LHCN-M2 (cell line): ENCODE measurements around the gene SDHAF3. TPM values are rescaled to one million over a fixed set of nuclear protein-coding genes. Genes with fewer than 3 reads are reported as not detected.
"Not testable (repeated sequence)": the region's sequence is repeated elsewhere in the genome, so short reads cannot be mapped to it uniquely, and the experiment has no call there.

ENCODE experiments used
- DNase-seq: peaks from one replicate; pipeline ENCODE4 v3.0.0-alpha.2; 2012; ENCODE audit warnings: low read depth
- total RNA-seq: library from RNA; depleted of rRNA; stranded (reverse); fragments of >200 nt; gene quantifications from 2 replicates; pipeline ENCODE4 v1.2.3, GENCODE V29; 2014

The SDHAF3 gene
- total RNA-seq, 1 experiment from 2014 or later, result 23.0 TPM

DNA sequence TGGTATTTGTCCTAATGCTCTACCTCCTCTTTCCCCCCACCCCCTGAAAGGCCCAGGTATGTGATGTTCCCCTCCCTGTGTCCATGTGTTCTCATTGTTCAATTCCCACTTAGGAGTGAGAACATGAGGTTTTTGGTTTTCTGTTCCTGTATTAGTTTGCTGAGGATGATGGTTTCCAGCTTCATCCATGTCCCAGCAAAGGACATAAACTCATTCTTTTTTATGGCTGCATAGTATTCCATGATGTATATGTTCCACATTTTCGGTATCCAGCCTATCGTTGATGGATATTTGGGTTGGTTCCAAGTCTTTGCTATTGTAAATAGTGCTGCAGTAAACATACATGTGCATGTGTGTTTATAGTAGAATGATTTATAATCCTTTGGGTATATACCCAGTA is 5.6 kb downstream of the SDHAF3 start:
- not testable (repeated sequence) for DNase-seq

DNA sequence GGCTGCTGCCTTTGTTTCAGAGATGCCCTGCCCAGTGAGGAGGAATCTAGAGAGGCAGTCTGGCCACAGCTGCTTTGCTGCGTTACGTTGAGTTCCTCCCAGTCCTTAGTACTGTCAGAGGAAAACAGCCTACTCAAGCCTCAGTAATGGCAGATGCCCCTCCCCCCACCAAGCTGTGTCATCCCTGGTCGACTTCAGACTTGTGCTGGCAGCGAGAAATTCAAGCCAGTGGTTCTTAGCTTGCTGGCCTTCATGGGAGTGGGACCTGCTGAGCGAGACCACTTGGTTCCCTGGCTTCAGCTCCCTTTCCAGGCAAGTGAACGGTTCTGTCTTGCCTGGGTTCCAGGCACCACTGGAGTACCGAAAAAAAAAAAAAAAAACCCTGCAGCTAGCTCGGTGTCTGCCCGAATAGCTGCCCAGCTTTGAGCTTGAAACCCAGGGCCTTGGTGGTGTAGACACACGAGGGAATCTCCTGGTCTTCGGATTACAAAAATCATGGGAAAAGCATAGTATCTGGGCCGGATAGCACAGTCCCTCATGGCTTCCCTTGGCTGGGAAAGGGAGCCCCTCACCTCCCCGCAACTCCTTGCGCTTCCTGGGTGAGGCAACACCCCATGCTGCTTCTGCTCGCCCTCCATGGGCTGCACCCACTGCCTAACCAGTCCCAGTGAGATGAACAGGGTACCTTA is 9.1 kb downstream of the SDHAF3 start:
- peak; percentile 58 for DNase-seq

DNA sequence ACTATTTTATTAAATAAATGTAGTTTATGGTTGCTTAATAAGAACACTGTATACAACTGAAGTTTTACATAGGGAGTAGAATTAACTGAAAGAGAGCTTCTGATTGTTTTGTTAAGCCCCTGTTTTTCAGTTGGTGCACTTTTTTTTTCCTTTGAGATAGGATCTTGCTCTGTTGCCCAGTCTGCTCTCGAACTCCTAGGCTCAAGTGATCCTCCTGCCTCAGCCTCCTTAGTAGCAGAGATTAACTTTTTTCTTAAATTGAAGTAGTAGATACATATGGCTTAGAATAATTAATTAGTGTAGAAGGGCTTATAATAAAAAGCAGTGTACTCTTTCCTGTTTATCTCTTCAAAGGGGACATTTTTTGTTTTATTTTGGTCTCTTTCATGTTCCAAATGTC is 11.2 kb downstream of the SDHAF3 start:
- DNase-seq, result no peak

DNA sequence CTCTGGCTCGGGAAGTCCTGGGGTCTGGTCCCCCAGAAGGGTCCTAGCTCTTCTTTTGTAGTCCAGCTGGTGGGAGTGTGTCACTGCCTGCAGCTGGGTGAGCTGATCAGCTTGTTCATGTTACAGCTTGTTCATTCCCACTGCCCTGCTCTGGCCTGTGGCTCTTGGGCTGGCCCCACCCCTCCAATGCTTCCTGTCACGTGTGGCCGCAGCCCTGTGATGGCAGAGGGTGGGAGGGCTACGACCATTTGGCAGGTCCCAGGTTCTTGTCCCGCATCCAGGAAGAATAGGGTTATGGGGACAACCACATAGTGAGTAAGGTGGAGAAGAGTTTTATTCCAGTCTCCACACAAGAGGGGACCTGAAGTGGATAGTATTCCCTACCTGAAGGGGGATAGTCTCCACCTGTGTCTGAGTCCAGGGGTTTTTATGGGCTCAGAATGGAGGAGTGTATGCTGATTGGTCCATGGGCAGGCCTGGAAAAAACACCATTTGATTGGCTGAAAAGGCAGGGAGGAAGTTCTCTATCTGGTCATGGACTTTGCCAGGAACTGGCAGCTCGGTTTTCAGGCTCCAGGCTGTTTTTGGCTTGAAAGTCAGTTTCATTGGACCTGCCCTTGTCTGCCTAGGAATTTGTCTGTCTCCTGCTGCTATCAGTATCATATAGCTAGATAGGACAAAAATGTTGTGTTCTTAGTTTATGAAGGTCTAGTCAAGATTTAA is 13.1 kb downstream of the SDHAF3 start:
- DNase-seq, result peak; percentile 4

DNA sequence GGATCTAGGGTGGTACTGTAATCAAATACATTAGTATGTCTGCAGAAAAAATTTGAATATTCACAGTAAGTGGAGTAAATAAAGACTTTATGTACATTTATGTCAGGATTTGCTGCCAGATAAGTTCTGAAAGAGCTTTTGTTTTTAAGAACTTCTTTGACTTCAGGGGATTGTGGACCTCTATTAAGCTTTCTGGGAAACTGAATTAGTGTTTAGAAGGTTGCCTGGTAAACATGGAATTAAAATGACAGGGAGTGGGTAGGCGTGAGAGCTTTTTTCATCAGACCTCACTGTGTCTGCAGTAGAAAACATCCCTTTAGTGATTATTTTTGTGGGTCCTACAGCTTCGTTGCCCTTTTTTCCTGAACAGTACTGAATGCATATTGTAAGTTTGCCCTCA is 15.7 kb downstream of the SDHAF3 start:
- DNase-seq, result no peak

DNA sequence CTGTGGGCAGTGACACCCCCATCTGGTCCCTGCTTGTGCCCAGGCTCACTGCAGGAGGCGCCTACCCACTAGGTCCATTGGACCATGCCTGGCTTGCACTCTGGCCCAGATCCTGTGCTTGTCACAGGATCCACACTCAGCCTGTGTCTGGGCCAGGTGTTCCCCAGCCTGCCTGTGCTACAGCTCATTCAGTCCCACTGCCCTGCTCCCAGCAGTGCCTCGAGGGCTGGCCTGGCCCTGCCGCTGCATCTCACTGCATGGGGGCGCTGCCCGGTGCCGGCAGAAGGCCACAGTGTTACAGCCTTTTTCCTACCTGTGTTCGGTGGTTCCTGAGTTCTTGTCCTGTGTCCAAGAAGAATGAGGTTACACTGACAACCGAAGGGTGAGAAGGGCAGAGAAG is 21.3 kb downstream of the SDHAF3 start:
- DNase-seq, result no peak

DNA sequence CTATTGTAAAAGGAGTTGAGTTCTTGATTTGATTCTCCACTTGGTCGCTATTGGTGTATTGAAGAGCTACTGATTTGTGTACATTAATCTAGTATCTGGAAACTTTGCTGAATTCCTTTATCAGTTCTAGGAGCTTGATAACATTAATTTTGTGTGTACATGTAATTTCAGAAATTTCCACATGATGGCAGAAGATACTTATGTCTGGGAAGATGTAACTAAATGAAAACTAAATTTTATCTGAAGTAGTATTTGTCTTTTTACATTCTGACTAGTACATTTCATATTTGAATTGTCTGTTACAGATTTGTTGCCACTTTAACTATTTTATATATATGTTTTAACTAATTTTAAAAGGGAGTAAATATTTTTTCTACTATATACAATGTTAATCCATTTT is 27.6 kb downstream of the SDHAF3 start:
- DNase-seq, result peak; percentile 47

DNA sequence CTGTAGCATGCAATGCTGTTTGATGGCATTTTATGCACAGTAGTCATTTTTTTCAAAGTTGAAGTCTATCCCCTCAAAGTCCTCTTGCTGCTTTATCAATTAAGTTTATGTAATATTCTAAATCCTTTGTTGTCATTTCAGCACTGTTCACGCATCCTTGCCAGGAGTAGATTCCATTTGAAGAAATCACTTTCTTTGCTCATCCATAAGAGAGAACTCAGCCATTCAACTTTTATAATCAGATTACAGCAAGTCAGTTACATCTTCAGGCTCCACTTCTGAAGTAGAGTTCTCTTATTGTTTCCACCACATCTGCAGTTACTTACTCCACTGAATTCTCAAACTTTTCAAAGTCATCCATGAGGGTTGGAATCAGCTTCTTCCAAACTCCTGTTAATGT is 32.3 kb downstream of the SDHAF3 start:
- DNase-seq, result no peak

DNA sequence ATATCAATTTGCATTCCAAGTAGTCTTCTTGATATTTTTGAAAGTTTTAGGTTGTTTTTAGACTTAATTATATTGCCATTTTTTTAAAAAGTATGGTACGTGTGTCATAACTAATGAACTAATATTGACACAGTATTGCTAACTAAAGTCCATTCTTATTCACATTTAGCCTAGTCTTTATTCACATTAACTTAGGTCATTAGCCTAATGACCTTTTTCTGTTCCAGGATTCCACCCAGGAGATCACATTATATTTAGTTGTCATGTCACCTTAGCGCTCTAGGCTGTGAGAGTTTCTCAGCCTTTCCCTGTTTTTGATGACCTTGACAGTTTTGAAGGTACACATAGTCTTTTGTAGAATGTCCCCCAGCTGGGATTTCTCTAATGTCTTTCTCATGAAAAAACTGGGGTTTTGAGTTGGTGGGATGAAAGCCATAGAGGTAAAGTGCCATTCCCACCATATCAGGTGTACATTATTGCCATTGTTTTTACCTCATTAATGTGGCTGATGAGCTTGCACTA is 38.5 kb downstream of the SDHAF3 start:
- no peak for DNase-seq

DNA sequence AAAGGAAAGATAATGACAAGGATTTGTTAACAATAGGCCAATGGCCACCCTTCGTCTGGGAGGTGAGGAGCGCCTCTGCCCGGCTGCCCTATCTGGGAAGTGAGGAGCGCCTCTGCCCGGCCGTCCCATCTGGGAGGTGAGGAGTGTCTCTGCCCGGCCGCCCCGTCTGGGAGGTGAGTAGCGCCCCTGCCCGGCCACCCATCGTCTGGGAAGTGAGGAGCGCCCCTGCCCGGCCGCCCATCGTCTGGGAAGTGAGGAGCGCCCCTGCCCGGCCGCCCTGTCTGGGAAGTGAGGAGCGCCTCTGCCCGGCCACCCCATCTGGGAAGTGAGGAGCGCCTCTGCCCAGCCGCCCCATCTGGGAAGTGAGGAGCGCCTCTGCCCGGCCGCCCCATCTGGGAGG is 42.5 kb downstream of the SDHAF3 start:
- not testable (repeated sequence) for DNase-seq

DNA sequence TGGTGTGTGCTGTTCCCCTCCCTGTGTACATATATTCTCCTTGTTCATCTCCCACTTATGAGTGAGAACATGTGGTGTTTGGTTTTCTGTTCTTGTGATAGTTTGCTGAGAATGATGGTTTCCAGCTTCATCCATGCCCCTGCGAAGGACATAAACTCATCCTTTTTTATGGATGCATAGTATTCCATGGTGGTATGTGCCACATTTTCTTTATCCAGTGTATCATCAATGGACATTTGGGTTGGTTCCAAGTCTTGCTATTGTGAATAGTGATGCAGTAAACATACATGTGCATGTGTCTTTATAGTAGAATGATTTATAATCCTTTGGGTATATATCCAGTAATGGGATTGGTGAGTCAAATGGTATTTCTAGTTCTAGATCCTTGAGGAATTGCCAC is 44.1 kb downstream of the SDHAF3 start:
- DNase-seq, result not testable (repeated sequence)

DNA sequence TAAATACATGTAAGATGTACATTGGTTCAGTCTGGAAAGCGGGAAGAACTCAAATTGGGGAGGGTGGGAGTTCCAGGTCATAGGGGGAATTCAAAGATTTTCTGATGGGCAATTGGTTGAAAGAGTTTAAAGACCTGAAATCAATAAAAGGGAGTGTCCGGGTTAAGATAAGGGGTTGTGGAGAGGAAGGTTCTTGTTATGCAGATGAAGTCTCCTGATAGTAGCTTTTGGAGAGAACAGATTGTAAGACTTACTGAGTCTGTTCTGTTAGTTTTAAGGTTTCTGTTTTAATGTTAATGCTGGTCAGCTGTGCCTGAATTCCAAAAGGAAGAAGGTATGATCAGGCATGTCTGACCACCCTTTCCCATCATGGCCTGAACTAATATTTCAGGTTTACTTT is 48.8 kb downstream of the SDHAF3 start:
- DNase-seq, result no peak

DNA sequence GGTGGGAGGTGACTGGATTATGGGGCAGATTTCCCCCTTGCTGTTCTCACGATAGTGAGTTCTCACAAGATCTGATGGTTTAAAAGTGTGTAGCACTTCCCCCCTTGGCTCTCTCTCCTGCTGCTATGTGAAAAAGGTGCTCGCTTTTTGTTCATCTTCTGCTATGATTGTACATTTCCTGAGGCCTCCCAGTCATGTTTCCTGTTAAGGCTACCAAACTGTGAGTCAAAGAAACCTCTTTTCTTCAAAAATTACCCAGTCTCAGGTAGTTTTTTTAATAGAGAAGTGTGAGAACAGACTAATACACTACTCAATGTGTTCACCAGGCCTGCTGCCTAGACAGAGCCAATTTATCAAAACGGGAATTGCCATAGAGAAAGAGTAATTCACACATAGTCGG is 49.7 kb downstream of the SDHAF3 start:
- DNase-seq, result no peak

DNA sequence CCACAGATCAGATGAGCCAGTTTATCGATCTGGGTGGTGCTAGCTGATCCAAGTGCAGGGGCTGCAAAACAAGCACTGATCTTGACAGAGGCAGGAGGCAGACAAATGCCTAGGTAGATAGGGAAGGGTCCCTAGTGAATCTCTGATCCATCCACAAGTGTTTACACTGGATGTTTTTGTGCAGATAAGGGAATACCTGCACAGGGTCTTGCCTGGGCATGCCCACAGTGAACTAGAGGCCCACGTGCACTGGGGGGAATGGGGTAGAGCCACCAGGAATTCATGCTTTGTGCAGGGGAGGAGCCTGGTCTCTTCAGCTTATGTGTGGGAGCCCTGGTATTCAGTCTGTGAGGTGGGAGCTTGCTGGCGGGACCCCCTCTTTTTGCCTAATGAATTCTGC is 50.3 kb downstream of the SDHAF3 start:
- no peak for DNase-seq

DNA sequence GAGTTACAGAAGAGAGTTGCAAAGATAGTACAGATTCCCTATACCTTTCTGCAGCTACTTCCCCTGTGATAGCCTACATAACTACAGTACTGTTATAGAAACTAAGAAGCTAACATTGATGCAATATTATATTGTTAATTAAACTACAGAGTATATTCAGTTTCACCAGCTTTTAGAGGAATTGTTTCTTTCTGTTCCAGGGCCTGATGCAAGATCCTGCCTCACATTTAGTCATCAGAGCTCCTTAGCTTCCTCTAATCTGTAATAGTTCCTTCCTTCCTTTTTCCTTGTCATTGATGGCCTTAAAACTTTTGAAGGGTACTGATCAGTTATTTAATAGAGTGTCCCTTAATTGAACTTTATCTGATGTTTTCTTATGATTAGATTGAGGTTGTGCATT is 56.8 kb downstream of the SDHAF3 start:
- DNase-seq, result peak; percentile 8

DNA sequence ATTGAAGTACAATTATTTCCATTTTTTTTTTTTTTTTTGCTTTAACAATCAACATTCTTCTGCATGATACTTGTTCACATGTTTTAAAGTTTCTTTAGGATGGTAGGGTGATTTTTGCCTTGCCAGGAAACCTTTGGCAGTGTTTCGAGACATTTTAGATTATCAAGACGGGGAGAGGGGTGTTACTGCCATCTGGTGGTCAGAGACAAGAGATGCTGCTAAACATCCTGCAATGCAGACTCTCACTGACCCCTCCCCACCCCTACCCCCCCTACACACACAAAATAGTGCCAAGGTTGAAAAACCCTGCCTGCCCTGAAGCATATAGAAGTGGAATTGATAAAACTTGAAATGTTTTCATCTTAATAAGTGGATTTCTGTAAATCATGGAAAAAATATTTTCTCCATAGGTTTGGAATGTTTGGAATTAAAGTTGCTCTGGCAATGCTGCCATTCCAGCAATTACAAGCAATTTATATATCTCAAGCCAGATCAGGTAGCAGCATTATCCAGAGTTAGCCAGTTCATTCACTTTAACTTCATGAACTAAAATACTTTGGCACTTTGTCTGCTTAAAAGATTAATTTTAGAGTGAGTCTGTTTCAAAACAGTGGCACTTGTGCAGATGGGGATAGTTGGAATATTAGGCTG is 62.1 kb downstream of the SDHAF3 start:
- peak; percentile 68 for DNase-seq

DNA sequence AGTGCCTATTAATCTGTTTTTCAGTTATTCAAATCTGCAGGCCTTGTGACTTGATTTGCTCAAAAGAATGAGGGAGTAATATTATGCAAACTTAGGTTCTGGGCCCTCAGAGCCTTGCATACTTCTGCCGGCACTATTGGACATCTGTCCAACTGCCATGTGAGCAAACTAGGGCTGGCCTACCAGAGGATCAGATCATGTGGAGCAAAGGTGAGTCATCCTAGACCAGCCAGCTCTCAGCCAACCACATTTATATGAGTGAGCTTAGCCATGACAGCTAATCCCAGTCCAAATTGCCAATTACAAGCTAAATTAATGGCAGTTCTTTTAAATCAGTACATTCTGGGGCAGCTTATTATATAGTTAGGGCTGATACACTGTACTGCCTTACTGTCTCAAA is 69.6 kb downstream of the SDHAF3 start:
- peak; percentile 69 for DNase-seq

DNA sequence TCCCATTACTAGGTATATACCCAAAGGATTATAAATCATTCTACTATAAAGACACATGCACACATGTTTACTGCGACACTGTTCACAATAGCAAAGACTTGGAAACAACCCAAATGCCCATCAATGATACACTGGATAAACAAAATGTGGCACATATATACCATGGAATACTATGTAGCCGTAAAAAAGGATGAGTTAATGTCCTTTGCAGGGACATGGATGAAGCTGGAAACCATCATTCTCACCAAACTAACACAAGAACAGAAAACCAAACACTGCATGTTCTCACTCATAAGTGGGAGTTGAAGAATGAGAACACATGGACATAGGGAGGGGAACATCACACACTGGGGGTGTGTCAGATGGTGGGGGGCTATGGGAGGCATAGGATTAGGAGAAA is 78.7 kb downstream of the SDHAF3 start:
- not testable (repeated sequence) for DNase-seq

DNA sequence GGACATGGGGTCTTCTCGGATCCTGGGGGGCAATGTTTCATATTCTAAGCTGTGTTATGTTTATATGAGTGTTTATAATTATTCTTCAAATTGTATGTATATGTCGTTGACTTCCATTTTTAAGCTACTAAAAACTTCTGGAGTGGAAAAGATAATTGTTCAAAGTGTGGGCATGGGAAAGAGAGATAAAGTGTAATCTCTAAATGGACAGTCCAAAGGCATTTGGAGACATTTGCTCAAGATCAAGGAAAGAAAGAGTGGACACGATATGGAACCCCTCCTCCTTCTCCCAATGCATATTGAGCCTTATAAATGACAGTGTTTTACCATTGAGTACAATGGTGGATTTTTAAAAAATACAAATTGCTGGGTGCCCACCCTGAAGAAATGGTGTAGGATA is 81.1 kb downstream of the SDHAF3 start:
- DNase-seq, result no peak

DNA sequence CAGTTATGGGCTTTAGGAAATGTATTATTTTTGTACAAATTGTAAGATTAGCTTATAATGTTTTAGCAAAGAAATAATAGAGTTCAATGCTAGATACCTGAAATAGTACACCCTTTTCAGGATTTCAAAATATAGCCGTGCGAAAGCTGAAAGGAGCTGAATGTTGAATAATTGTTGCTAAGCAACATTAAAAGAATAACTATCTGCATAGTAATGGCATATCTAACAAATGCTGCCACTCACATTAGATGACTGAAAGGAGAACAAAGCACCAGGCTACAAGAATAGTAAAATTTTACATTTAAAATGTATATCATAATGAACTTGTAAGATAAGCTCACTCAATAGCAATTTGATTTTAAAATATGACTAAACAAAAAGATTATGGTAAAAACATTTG is 82.5 kb downstream of the SDHAF3 start:
- DNase-seq, result no peak

DNA sequence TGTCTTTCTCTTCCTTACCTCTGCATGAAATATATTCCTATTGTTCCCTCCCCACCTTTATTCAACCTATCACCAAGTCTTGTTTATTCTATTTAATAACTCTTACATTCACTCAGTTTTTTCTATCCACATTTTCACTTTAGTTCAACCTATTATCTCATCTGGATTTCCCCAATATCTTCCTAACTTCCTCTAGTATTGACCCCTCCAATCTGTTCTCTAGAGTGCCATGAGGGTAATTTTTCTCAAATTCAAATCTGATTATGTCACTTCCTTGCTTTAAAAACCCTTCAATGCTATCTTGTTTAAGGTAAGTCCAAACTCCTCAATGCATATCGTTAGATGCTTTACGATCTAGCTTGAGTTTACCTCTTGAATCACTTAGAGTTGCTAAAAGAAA is 86.5 kb downstream of the SDHAF3 start:
- DNase-seq, result no peak

DNA sequence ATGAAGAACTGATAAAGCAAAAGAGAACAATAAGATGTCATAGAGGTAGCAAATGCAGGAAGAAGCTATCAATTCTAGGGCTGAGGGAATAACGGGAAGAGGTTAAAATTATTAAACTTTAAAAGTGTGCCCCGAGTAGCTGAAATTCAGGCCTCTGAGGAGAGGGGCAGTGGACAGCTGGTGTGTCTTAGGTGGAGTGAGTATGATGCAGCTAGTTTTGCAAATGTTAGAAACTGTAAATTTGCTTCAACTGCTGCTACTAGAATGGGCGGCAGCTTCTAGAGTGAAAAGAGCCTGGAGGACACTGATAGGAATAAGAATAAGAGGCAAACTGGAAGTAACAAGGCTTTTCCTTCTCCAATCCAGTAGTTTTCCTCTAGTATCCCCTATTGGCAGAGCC is 87.3 kb downstream of the SDHAF3 start:
- DNase-seq, result no peak

DNA sequence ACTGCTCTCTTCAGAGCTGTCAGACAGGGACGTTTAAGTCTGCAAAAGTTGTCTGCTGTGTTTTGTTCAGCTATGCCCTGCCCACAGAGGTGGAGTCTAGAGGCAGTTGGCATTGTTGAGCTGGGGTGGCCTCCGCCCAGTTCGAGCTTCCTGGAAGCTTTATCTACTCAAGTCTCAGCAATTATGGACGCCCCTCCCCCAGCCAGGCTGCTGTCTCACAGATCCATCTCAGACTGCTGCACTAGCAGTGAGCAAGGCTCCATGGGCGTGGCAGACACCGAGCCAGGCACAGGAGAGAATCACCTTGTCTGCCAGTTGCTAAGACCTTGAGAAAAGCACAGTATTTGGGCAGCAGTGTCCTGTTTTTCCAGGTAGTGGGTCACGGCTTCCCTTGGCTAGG is 98.1 kb downstream of the SDHAF3 start:
- DNase-seq, result peak; percentile 12
